Endometrial microvascular endothelial cells (primary cell): ENCODE measurements around the gene ECE1. TPM values are rescaled to one million over a fixed set of nuclear protein-coding genes. Genes with fewer than 3 reads are reported as not detected.

Source experiments
- in situ Hi-C: cut with HindIII; loops from 2 replicates; pipeline ENCODE4 v1.10.0; 2017; ENCODE audit warnings: low sequenced_read_pairs, low pct_unique_long_range_greater_than_20kb; ENCODE audit errors: inconsistent ontology term
- total RNA-seq: library from RNA; depleted of rRNA; stranded (reverse); fragments of >200 nt; gene quantifications from one replicate; pipeline ENCODE4 v1.2.3, GENCODE V29; 2015; ENCODE audit errors: inconsistent ontology term

The ECE1 gene
- total RNA-seq, 1 donor from 2014 or later: 301 TPM

DNA sequence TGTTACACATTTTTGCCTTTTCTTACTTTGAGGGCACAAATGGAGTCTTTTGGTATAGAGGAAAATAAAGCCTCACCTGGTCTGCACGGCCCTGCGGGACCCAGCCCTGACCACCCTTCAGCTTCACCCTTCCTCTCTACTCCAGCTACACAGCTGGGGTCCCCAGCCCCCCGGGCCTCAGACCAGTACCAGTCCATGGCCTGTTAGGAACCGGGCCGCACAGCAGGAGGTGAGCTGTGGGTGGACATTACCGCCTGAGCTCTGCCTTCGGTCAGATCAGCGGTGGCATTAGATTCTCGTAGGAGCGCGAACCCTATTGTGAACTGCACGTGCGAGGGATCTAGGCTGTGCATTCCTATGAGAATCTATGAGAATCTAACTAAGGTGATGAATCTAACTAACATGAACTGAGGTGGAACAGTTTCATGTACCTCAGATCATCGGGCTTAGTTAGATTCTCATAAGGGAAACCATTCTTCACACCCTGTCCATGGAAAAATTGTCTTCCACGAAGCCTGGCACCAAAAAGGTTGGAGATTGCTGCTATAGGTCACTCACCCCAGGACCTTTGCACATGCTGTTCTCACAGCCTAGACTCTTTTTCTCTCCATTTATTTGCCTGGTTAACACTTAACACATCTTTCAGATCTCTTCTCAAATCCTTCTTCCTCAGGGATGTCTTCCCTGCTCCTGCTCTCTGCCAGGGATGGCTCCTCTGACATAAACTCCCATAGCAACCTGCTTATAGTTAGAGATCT is 37.5 kb upstream of the ECE1 start:
- in situ Hi-C loops: loop anchor here (10.0 kb wide), 1 partner anchor 63 kb away; no protein-coding TSS in a partner anchor

DNA sequence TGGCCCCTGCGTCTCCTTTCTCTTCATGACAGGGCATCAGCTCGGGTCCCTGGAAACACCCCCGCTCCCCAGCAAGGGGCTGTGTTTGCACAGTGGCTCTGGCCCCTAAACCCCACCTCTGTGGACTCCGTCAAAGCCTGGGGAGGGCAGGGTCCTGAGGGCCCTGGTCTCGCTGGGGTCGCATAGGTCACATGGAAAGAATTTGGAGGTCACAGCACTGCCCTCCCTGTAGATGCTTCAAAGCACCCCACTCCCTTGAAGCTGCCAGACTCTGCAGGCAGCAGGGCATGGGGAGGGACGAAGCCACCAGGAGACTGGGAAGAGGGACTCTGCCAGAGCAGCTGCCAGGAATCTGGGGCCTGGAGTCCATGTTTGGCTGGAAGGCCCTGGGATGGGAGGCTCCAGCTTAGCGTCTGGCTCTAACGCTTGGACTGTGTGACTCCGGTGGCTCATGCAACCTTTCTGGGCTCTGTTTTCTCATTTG is 36.6 kb upstream of the ECE1 start:
- in situ Hi-C loops: loop anchor here (10.0 kb wide), 1 partner anchor 62 kb away; no protein-coding TSS in a partner anchor

DNA sequence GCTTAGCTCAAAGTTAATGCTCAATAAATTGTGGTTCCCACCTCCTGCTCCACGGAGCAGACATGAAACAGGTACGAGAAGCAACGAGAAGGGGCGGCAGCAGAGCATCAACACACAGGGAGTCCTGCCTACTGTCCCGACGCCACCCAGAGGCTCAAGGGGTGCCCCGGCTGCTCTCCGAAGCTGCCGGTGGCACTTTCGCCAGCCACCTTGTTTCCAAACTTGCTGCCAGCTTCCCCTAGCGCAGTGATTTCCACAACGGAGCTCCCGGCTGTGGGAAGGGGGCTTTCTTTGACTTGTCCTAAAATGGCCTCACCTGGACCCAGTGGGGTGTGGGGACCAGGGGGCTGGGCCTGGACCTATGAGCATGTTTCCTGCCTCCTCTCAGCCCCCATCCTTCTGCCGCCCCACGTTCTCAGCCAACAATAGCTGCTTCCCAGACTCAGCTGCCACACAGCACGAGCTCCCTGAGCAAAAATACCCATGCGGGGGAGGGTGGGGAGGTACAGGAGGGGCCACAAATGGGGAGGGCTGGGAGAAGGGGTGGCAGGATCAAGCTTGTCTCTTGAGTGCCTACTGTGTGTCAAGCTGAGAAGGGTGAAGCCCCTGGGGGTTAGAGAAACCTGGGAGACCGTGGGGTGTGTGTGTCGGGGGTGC is 35.6 kb upstream of the ECE1 start:
- in situ Hi-C loops: loop anchor here (10.0 kb wide), 1 partner anchor 61 kb away; no protein-coding TSS in a partner anchor

DNA sequence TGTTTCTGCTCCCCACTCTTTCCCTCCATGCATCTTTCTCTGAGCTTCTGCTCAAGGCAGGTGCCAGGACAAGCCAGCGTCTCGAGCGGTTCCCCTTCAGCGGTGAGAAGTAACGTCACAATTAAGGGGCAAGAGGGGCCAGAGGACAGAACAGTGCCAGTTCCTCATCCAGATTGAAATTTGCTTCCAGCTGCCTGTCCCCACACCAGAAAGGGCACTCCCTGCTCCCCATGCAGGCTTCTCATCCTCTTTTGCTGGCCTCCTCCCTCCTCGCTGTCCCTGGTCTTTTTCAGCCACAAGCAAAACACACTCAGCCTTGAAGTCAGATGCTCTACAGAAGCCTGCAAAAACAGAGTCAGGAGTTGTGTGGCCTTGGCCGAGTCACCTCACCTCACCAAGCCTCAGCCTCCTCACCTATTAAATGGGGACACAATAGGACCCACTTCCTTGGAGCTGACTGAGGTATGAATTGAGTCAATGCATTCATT is 35.0 kb upstream of the ECE1 start:
- in situ Hi-C loops: loop anchor here (10.0 kb wide), 1 partner anchor 60 kb away; no protein-coding TSS in a partner anchor

DNA sequence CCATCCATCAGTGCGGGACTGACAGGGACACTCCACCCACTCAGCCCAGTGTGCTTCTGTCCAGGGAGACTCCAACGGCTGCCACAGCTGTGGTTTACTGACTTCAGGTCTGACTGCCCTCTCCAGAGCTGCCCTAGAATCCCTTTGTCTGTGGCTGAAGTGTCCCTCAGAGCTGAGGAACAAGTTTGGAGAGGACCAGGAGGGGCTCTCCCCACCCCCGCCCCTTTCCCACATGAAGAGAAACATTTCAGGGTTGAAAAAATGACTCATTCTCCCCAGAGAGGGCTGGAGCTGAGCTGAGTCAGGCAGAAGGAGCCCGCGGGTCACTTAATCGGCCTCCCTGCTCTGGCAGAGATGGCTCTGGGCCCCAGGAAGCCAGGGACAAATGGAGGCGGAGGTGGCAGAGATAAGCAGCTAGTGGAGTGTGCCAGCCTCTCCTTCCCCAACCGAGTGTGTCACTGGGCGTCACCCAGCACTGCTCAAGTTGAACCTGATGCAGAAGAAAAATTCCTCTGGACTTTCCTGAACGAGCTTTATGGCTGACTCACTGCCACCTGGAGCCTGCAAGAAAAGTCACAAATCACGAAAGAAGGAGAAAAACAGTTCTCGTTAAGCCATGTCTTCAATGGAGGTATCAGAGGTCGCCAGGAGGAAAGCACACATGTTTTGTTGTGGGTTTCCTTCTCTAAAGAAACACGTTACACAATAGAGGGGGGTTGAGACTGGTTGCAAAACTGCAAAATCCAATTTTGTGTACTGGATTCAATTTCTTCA is 34.3 kb upstream of the ECE1 start:
- in situ Hi-C loops: loop anchor here (10.0 kb wide), 1 partner anchor 60 kb away; no protein-coding TSS in a partner anchor

DNA sequence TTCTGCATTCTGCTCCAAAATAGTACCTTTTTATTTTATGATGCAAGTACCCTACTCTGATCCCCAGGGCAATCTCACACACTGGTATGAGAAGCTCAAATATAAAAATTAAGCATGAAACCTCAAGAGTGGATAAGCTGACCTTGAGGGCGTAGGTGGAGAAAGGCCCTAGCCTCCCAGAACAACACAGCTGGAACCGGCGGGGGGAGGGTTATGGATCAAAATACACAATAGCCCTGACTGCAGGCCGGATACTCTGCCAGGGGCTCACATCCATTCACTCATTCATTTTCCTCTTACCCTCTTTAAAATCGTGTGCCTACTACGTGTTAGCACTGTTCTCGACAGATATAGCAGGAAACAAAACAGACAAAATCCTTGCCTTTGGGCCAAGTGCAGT is 32.8 kb upstream of the ECE1 start:
- in situ Hi-C loops: loop anchor here (10.0 kb wide), 1 partner anchor 58 kb away; no protein-coding TSS in a partner anchor

DNA sequence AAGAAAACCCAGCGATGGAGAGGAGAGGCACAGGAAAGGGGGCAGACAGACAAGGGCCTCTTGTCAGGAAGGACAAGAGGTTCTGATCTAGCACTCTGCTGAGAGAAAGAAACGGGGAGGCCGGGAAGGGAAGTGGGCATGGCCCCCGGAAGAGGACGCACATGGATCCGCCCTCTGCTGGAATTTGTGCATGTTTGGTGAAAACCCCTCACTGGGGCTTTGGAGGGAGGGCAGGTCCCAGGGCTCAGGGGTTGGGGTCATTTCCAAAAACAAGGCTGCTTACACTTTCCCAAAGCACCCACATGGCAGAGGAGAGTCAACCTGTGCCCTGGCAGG is 32.4 kb upstream of the ECE1 start:
- in situ Hi-C loops: loop anchor here (10.0 kb wide), 1 partner anchor 58 kb away; no protein-coding TSS in a partner anchor

DNA sequence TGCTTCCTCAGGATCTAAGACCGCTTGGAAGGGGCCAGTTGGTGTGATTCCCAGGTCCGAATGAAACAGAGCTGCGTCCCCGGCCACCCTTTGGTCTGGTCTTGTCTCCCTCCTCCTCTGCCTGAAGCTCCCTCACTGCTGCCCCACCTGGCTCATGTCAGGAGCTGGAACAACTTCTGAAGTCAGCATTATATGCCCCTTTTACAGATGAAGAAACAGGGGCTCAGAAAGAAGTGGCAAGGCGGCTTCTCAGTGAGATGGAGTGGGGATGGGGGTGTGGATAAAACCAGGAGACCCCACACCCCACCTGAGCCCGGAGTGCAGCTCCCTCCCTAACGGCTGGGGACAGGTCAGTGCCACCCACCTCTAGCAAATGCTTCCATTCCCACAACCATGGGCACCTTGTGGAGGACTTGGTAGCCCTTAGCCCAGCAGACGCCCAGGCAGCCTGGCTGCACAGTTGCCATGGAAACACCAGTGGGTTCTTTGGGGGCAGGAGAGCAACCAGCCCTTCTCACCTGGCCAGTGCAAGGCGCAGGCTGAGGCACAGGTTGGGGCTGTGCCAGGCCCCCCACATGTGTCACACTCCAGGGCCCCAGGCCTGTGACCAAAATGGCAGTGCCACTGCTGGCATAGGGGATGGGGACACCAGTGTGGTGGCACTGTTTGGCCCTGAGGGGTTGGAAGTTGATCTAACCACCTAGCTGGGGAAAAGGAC is 31.9 kb upstream of the ECE1 start:
- in situ Hi-C loops: loop anchor here (10.0 kb wide), 1 partner anchor 57 kb away; no protein-coding TSS in a partner anchor

DNA sequence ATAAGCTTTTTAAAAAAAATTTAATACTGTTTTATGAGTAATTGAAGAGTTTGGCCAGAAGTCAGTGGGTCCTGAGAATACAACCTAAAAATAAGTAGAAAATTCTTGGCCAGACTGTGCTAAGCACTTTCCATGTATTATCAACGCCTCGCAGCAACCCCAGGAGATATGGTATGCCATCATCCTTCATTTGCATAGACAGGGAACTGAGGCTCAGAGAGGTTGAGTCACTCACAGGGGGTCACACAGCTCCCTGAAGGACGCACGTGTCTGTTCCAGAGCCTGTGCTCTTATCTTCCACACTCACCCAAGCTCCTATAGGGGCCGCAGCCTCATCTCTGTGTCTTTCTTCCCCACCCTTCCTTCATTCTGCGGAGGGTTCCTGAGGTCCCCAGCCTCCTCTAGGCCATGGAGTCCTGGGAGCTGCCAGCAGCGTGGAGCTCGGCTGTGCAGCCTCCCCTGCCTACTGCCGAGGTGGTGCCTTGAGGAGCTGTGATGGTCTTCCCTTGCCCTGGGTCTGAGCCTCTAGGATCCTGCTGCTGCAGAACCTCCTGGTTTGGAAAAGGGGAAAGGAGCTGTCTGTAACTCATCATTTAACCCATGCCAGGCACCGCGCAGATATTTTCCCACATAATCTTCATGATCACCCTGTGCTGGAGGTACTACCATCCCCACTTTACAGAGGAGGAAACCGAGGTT is 30.3 kb upstream of the ECE1 start:
- in situ Hi-C loops: loop anchor here (10.0 kb wide), 1 partner anchor 56 kb away; no protein-coding TSS in a partner anchor

DNA sequence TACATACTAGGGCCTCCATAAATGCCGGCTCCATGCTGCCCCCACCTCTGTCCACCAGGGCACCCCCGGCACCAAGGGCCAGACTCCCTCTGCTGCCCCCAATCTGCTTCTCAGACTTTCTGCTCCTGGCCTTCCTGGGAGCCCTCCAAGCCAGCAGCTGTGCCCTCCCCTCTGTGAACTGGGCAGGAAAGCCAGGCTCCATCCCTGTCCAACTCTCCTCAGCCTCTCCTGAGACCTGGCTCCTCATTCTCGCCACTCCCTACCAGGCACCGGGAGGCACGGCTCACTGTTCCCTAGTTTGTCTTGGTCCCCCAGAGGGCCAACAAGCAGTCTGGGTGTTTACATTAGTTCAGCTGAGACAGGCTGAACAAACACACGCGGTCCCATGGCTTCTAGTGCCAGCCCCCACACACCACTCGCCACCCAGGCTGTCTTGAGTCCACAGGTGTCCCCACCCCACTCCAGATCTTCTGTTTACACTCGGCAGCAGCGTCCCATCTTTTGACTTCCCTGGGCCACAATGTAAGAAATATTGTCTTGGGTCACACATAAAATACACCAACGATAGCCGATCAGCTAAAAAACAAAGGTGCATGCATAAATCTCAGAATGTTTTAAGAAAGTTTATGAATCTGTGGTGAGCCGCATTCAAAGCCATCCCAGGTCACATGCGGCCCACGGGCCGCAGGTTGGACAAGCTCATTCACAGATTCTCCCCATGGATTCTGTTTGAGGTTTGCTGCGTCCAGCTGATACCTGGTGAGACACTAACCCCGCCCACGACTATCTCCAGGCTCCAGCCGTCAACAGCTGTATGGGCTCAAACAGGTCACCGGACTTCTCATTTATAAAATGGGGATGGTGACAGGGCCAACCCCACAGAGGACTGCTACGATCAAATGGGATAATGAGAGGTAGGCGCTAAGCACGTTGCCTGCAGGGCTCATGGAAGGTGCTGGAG is 29.5 kb upstream of the ECE1 start:
- in situ Hi-C loops: loop anchor here (10.0 kb wide), 1 partner anchor 55 kb away; no protein-coding TSS in a partner anchor

DNA sequence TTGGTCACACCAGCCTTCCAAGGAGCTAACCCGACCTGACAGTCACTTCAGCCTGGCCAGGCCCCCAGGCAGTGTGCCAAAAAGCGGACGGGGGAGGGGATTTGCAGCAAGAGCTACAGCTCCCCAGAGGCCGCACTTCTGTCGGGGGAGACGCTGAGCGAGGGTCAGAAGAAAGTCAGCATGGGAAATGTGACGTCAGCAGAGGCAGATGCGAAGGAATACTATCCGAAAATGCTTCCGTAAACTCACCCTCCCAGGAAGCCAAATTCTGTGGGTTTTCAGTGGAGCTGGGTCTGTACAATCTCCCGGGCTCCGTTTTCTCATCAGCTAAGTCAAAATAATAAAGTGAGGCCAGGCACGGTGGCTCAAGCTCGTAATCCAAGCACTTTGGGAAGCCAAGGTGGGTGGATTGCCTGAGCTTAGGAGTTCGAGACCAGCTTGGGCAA is 28.5 kb upstream of the ECE1 start:
- in situ Hi-C loops: no loop called here

DNA sequence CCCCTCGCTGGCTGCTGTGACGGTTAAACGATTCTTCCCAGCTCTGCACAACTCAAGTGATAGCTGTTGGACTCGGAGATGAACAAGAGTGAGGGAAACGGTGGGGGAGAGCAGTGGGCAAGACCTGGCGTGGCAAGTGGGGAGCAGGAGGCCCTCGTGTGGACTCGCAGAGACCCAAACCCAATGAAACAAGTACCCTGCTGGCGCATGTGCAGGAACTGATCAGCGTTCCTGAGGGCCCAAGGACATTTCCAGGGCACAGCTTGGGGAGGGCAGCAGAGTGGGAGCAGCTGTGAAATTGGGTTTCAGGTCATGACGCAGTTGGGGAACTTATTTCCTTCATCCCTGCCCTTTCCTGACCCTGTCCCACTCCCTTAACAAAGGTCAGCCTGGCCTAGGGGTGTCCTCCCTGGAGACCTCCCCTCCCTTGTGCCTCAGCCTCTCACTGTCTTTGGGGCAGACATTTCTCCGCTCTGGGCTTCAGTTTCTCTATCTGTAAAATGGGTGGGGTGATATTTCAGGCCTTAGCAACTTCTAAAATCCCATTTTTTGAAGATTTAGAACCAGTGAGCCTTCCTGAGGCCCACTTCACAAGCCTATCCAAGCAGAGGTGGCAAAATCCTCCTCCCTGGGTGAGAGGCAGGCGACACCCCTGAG is 27.9 kb upstream of the ECE1 start:
- in situ Hi-C loops: no loop called here

DNA sequence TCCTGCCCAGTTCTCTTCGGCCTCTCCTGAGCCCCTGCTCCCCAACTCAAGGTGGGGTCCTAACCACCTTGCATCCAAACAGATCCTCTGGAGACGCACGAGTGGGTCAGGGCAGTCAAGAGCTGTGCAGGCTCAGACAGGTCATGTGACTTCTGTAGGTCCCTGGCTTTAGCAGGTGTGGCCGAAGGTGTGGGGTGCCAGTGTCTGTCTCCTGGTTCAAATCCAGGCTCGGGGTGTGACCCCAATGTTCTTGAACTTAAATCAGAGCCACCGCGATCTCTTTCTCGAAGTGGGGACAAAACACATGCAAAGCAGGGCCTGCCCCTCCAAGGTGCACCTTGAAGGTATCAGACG is 27.4 kb upstream of the ECE1 start:
- in situ Hi-C loops: no loop called here

DNA sequence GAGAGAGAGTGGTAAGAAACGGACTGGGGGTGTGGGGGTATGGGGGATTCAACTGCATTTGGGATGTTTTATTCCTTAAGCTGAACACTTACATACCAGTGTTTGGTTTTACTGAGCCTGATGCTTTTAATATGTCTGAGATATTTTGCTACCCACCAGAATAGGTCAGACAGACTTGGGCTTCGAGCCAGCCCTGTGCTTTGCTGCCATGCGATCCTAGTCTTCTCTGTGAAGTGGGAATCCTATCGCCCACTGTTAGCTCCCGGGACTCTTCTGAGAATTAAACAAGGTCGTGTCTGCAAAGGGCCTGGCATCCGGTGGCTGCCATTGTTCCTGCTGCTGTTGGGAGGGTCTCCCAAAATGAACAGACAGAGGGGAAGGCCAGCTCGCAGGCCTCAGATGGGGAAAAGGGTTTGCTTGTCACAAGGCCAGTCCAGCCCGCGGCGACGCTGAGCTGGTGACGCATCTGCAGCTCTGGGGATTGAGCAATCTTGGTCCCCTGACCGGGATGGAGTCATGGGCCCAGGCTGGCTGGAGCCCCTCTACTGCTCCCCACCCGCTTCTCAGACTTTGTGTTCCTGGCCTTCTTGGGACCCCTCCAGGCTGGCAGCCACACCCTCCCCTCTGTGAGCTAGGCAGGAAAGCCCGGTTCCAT is 26.9 kb upstream of the ECE1 start:
- in situ Hi-C loops: no loop called here

DNA sequence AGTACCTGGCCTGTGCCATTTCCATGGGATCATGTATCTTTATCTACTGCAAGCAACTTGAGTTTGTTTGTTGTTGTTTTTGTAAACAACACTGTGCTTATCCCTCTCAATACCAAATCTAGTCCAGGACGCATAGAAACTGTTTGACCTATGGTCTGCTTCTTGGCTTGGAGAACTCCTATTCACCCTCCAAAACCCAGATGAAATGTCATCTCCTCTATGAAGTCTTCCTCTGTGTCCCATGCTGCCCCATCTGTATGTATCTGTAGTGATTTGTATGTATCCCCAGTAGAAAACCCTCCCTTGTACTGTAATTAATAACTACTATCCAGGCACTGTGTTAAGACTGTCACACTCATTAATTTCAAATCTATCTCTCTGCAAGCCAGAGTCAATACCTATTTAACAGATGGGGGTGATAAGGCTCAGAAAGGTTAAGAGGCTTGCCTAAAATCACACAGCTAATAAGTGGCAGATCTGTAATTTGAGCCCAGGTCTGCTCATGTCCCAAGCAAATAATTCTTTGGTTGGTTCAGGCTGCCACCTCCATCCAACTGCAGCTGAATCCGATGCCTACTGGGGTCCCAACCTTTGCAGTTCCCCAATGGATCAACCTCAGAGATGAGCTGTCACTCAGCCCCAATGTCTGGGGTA is 24.6 kb upstream of the ECE1 start:
- in situ Hi-C loops: no loop called here
